ENCODE results near the gene CEP104. TPM values are rescaled to one million over a fixed set of nuclear protein-coding genes. Genes with fewer than 3 reads are reported as not detected.

The CEP104 gene
- polyA plus RNA-seq, 3 donors: 8.3 to 25.1 (median 13.0) TPM

DNA sequence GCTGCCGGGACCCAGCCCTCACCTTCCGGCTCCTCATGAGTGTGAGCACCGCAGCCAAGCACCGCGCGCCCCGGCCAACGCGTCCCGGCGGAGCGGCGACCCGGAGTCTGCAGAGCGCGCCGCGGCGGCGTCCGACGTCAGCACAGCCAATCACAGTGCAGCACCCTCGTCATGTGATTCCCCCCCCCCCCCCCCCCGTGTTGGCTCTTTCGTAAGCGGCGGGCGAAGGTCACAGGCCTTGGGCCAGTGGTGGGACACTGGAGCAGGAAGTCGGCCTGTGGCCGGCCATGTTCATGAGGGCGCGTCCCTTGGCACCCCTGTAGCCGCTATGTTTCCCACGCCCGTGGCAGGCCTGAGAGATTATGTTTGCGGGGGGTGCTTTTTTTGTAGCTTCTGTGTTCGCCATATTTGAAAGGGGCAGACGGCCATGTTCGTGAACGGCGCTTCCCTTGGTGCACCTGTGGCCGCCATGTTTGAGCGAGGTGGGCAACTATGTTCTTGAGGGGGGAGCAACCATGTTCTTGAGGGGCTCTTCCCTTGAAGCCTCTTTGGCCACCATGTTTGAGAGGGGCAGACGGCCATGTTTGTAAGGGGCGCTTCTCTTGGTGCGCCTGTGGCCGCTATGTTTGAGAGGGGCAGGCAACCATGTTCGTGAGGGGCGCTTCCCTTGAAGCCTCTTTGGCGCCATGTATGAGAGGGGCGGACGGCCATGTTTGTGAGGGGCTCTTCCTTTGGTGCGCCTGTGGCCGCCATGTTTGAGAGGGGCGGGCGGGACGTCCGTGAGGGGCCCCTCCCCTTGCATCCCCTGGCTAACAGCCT lies 43.3 kb upstream of the CEP104 start, which contains the start of gene C1orf174:
Gene C1orf174 (minus strand): TSS at position 123 of the 819 bp plus-strand sequence. CDS start 86 bp downstream, at position 37.
- Mint-ChIP-seq H3K4me3 (peak within 1 kb of the TSS; percentile 86 to 94), H3K4me1 (peaks cover 28% of the 10 kb centered on the region), H3K27me3 (ENCODE audit: low read depth in 3 of 3) (peaks cover 0 to 4% (median 1%) of the 10 kb centered on the region in 3 donors), H3K9me3 (peaks cover 7 to 13% (median 11%) of the 10 kb centered on the region in 7 donors), H3K27ac (peak within 1 kb of the TSS; percentile 98 to 100 (median 100)), H3K36me3 (peaks cover 21 to 28% of the 10 kb centered on the region in 2 donors)
- no peak for TF ChIP-seq CTCF (IDR thresholded peaks at IDR 0.05)
- intact Hi-C loops (cut with micrococcal nuclease): loop anchor here (1.0 to 10.0 kb wide), 5 partner anchors 44 to 276 kb away; partner anchors contain the start of genes SMIM1 (in 2 of the 2), CEP104 (in 1 of the 2), DFFB (in 1 of the 2) and TPRG1L (in 1 of the 2)
- H3K36me3 ChIP-seq (replicated peaks in 1 of 2; ENCODE audit: control insufficient read depth in 1 of 2, insufficient read depth in 2 of 2, low read length in 2 of 2): peaks cover 8 to 13% of the 10 kb centered on the region in 2 donors
- no peaks in the 10 kb centered on the region for H3K27me3 ChIP-seq (ENCODE audit: control insufficient read depth in 2 of 2, insufficient read depth in 2 of 2, low read length in 2 of 2)
- H2AFZ ChIP-seq (ENCODE audit: insufficient read depth, low read depth, low read length, poor library complexity, severe bottlenecking): peak within 1 kb of the TSS; percentile 94
- DNase-seq: peak; percentile 95 to 97 (median 96)
- peaks cover 5 to 10% of the 10 kb centered on the region in 2 donors for H3K9me3 ChIP-seq (replicated peaks in 1 of 2; ENCODE audit: control insufficient read depth in 1 of 2, insufficient read depth in 1 of 2, low read length in 2 of 2)
- peaks cover 46% of the 10 kb centered on the region for H3K79me2 ChIP-seq (ENCODE audit: insufficient read depth, low read length)
- H4K20me1 ChIP-seq (ENCODE audit: insufficient read depth, low read length): peaks cover 25% of the 10 kb centered on the region
- H3K4me1 ChIP-seq (ENCODE audit: control insufficient read depth in 1 of 2, insufficient read depth in 2 of 2, low read length in 2 of 2): peaks cover 10 to 23% of the 10 kb centered on the region in 2 donors
- peak within 1 kb of the TSS; percentile 59 to 97 (median 89) for H3K4me3 ChIP-seq (replicated peaks in 1 of 3; ENCODE audit: low read depth in 2 of 3, low read length in 3 of 3)
- WGBS (ENCODE audit: insufficient coverage): 0% methylated on average over 43 of the region's 58 CpGs
- H3K9ac ChIP-seq (ENCODE audit: insufficient read depth, low read length, poor library complexity, severe bottlenecking): peak within 1 kb of the TSS; percentile 85
- H3K27ac ChIP-seq (ENCODE audit: low read depth in 1 of 2, low read length in 2 of 2): peak within 1 kb of the TSS; percentile 94 to 98
- peak within 1 kb of the TSS; percentile 75 for H3K4me2 ChIP-seq (replicated peaks; ENCODE audit: extremely low read depth, low read length, poor library complexity, severe bottlenecking)

DNA sequence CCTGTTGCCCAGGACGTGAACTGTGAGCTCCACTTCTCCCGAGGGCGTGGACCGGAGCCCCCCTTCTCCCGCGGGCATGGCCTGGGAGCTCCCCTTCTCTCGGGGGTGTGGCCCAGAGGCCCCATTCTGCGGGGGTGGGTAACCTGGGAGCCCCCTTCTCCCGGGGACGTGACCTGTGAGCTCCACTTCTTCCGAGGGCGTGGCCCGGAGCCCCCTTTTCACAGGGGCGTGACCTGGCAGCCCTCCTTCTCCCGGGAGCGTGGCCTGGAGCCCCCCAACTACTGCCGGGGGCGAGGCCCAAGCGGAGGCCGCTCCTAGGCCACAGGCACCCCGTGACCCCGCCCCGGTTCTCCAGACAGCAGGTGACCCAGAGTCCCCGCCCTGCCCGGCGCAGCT lies 42.7 kb upstream of the CEP104 start:
- under 1% methylated on average over 26 of the region's 26 CpGs for WGBS (ENCODE audit: insufficient coverage)
- Histone ChIP-seq H3K4me2 (replicated peaks; ENCODE audit: extremely low read depth, low read length, poor library complexity, severe bottlenecking) (peak overlapping the region; percentile 75), H4K20me1 (ENCODE audit: insufficient read depth, low read length) (peaks cover 25% of the 10 kb centered on the region), H3K27ac (ENCODE audit: low read depth in 1 of 2, low read length in 2 of 2) (peak overlapping the region; percentile 52 to 94), H3K36me3 (replicated peaks in 1 of 2; ENCODE audit: control insufficient read depth in 1 of 2, insufficient read depth in 2 of 2, low read length in 2 of 2) (peaks cover 13 to 19% of the 10 kb centered on the region in 2 donors), H3K9me3 (replicated peaks in 1 of 2; ENCODE audit: control insufficient read depth in 1 of 2, insufficient read depth in 1 of 2, low read length in 2 of 2) (peaks cover 5 to 10% of the 10 kb centered on the region in 2 donors), H3K79me2 (ENCODE audit: insufficient read depth, low read length) (peaks cover 52% of the 10 kb centered on the region), H3K27me3 (ENCODE audit: control insufficient read depth in 2 of 2, insufficient read depth in 2 of 2, low read length in 2 of 2) (no peaks in the 10 kb centered on the region), H3K4me1 (ENCODE audit: control insufficient read depth in 1 of 2, insufficient read depth in 2 of 2, low read length in 2 of 2) (peaks cover 9 to 21% of the 10 kb centered on the region in 2 donors), H3K9ac (ENCODE audit: insufficient read depth, low read length, poor library complexity, severe bottlenecking) (peak overlapping the region; percentile 85), H2AFZ (ENCODE audit: insufficient read depth, low read depth, low read length, poor library complexity, severe bottlenecking) (peak overlapping the region; percentile 94), H3K4me3 (replicated peaks in 1 of 3; ENCODE audit: low read depth in 2 of 3, low read length in 3 of 3) (peak overlapping the region; percentile 59 to 97 (median 89))
- peaks cover 26 to 33% of the 10 kb centered on the region in 2 donors for H3K36me3 Mint-ChIP-seq
- DNase-seq: no peak
- intact Hi-C loops (cut with micrococcal nuclease): loop anchor here (1.0 to 10.0 kb wide), 7 partner anchors 42 to 275 kb away; partner anchors contain the start of genes CEP104 (in 2 of the 2), DFFB (in 2 of the 2), SMIM1 (in 2 of the 2) and TP73 (in 1 of the 2)
- peaks cover 0 to 4% (median 1%) of the 10 kb centered on the region in 3 donors for H3K27me3 Mint-ChIP-seq (ENCODE audit: low read depth in 3 of 3)
- peak overlapping the region; percentile 98 to 100 (median 100) for H3K27ac Mint-ChIP-seq
- H3K9me3 Mint-ChIP-seq: peaks cover 7 to 13% (median 11%) of the 10 kb centered on the region in 7 donors
- no peak for TF ChIP-seq CTCF (IDR thresholded peaks at IDR 0.05)
- peaks cover 25% of the 10 kb centered on the region for H3K4me1 Mint-ChIP-seq
- H3K4me3 Mint-ChIP-seq: peak overlapping the region; percentile 86 to 94
